Heart right ventricle (tissue), 16 donors: Measurements from ENCODE around the gene ALMS1. TPM values are rescaled to one million over a fixed set of nuclear protein-coding genes. Genes with fewer than 3 reads are reported as not detected.
"Not testable (repeated sequence)": the region's sequence is repeated elsewhere in the genome, so short reads cannot be mapped to it uniquely, and the experiment has no call there.

Experiments
- ATAC-seq, 8 donors: fragments of 200-7000 bp; cut with Tn5 transposase; one replicate each; pipeline ENCODE4 v1.9.1; 2020; ENCODE audit warnings: mild to moderate bottlenecking in 8 of 8, moderate library complexity in 8 of 8, moderate number of reproducible peaks in 1 of 8
- DNase-seq, 2 donors: peaks; one replicate each; pipeline ENCODE4 v3.0.0-alpha.2; 2020
- H3K27ac ChIP-seq, 10 donors: fragments of 200-600 bp; sonication (generic) in 2 of 10; one replicate each; pipeline versions ENCODE4 v1.5.0 to v1.8.0; 2020 to 2022; ENCODE audit warnings: mild to moderate bottlenecking in 3 of 10
- H3K27me3 ChIP-seq, 7 donors: fragments of 200-600 bp; one replicate each; pipeline ENCODE4 v1.8.0; 2021 to 2022; ENCODE audit warnings: mild to moderate bottlenecking in 2 of 7
- H3K36me3 ChIP-seq, 9 donors: fragments of 200-600 bp; sonication (generic) in 1 of 9; one replicate each; pipeline versions ENCODE4 v1.5.0 to v1.8.0; 2020 to 2022; ENCODE audit warnings: mild to moderate bottlenecking in 2 of 9
- H3K4me1 ChIP-seq, 9 donors: fragments of 200-600 bp; sonication (generic) in 1 of 9; one replicate each; pipeline versions ENCODE4 v1.5.0 to v1.8.0; 2020 to 2022; ENCODE audit warnings: mild to moderate bottlenecking in 4 of 9
- H3K4me3 ChIP-seq, 10 donors: fragments of 200-600 bp; sonication (generic) in 2 of 10; one replicate each; pipeline versions ENCODE4 v1.5.0 to v1.8.0; 2020 to 2022; ENCODE audit warnings: mild to moderate bottlenecking in 7 of 10, moderate library complexity in 2 of 10
- H3K9me3 ChIP-seq, 11 donors: fragments of 200-600 bp in 10 of 11; sonication (generic) in 2 of 11; one replicate each; pipeline versions ENCODE4 v1.5.0 to v1.8.0; 2013 to 2022; ENCODE audit warnings: mild to moderate bottlenecking in 2 of 11, control low read depth in 1 of 11, moderate library complexity in 1 of 11
- CTCF ChIP-seq, 9 donors: fragments of 200-600 bp; sonication (generic) in 2 of 9; IDR thresholded peaks; one replicate each; pipeline versions ENCODE4 v1.5.0 to v1.8.0; 2021 to 2022; ENCODE audit warnings: antibody characterized with exemption in 9 of 9, mild to moderate bottlenecking in 5 of 9, moderate library complexity in 1 of 9
- WGBS, 2 donors: extraction: QIAGEN DNeasy Blood & Tissue Kit; methylation state at CpG; one replicate each; pipeline ENCODE4 v1.1.7; 2013; ENCODE audit warnings: inconsistent platforms in 1 of 2; 5-methylcytosine and 5-hydroxymethylcytosine counted together
- intact Hi-C, 10 donors: fragments of 100-400 bp; cut with DNase I; formaldehyde crosslinking; loops; one replicate each; pipeline versions ENCODE4 v1.11.1 to v1.14.2; 2022
- polyA plus RNA-seq, 2 donors: library from polyadenylated mRNA; stranded (reverse); fragments of 200-250 nt; gene quantifications; one replicate each; pipeline ENCODE4 v1.2.3, GENCODE V29; 2013
- total RNA-seq, 10 donors: library from RNA; stranded (reverse); fragmentation: NEBNext Ultra II Directional in 3 of 10; extraction: Animal tissue kit (Norgen Biotek cat#: 25700) in 3 of 10; gene quantifications; one replicate each; pipeline versions ENCODE4 v1.2.1 to v1.2.4, GENCODE V29; 2021 to 2023
- donor health status: Arrhythmogenic right ventricular cardiomyopathy.
- donor health status: ischemic (EF 13 %, LVEDD 7.1; RV severe dilation, severe dysfunction).
- donor health status: healthy with polysubstance abuse.
- donor health status: DM: no; HTN: yes; CAD: no.
- donor health status: DM: no; HTN: no; CAD: no.
- donor health status: ischemic (EF 25% LVEDD 6.9; RV normal size, moderate dysfunction).
- donor health status: ischemic (EF 25% LVEDD 5.7; RV mildly dilated, moderate dysfunction).
- donor health status: healthy.
- donor health status: DM: yes; HTN: yes; CAD: no.
- donor health status: Ischemic cardiomyopathy.
- donor health status: ischemic (EF 35%, LVEDD 5.7; RV mildly dilated, moderate dysfunction).
- donor health status: nonischemic (EF 11% LVEDD 7.7; RV severe dilation, severe dysfunction).
- donor health status: DM: yes; HTN: yes; CAD: no.
- donor health status: PGD.
- donor health status: ischemic (EF 29% LVEDD 5.4; RV normal size, mild dysfunction).
- donor health status: nonischemic (EF 23%, LVEDD 6.1; RV moderate dilation, normal function).

The ALMS1 gene
- total and polyA plus RNA-seq, 12 donors, result 3.8 to 16.9 (median 9.7) TPM

- peak in 6 of 8 donors; percentile 40 to 71 (median 68) for ATAC-seq
- intact Hi-C loops, result no loop called here
- H3K9me3 ChIP-seq, result no peaks in the 10 kb centered on the region
- peaks cover 0 to 10% (median 0%) of the 10 kb centered on the region in 9 donors for H3K4me1 ChIP-seq
- no peak for DNase-seq
- H3K36me3 ChIP-seq, result peaks cover 0 to 10% (median 0%) of the 10 kb centered on the region in 9 donors
- no peak for TF ChIP-seq CTCF (IDR thresholded peaks at IDR 0.05)
- no peak overlapping the region for H3K27ac ChIP-seq
- H3K4me3 ChIP-seq, result no peak overlapping the region
- H3K27me3 ChIP-seq, result no peaks in the 10 kb centered on the region
These were observed 229.4 kb downstream of the ALMS1 start for GRCh38 chr2:73614997-73615396.

- intact Hi-C loops, H3K9me3 ChIP-seq, H3K27me3 ChIP-seq, H3K4me3 ChIP-seq, DNase-seq, H3K36me3 ChIP-seq, H3K4me1 ChIP-seq, H3K27ac ChIP-seq, ATAC-seq: not testable (repeated sequence)
- 74 to 81% methylated on average over 3 of the region's 3 CpGs for WGBS, 2 donors
- TF ChIP-seq CTCF (IDR thresholded peaks at IDR 0.05), result peak in 5 of 9 donors; percentile 5 to 30 (median 12)
These were observed 234.3 kb downstream of the ALMS1 start for GRCh38 chr2:73619925-73620324.

GRCh38 chr2:73624036-73624435 lies 238.4 kb downstream of the ALMS1 start:
- intact Hi-C loops, ATAC-seq, H3K27ac ChIP-seq, H3K27me3 ChIP-seq, H3K4me3 ChIP-seq, DNase-seq, H3K4me1 ChIP-seq, H3K36me3 ChIP-seq: not testable (repeated sequence)
- H3K9me3 ChIP-seq, result peaks cover 0 to 11% (median 0%) of the 10 kb centered on the region in 11 donors

- H3K4me1 ChIP-seq, DNase-seq, H3K27ac ChIP-seq, H3K27me3 ChIP-seq, H3K4me3 ChIP-seq, H3K36me3 ChIP-seq: not testable (repeated sequence)
- 60 to 100% methylated on average over 1 to 9 of the region's 9 CpGs for WGBS, 2 donors
- H3K9me3 ChIP-seq, result peaks cover 0 to 11% (median 0%) of the 10 kb centered on the region in 11 donors
- intact Hi-C loops, result loop anchor here in 1 of 10 donors (5.0 kb wide), 1 partner anchor 58 kb away; no protein-coding TSS in a partner anchor
- ATAC-seq, result peak in 2 of 8 donors; percentile 23 to 49
These were observed 239.0 kb downstream of the ALMS1 start for GRCh38 chr2:73624625-73625024.

- intact Hi-C loops, result loop anchor here in 1 of 10 donors (5.0 kb wide), 1 partner anchor 56 kb away; no protein-coding TSS in a partner anchor
- not testable (repeated sequence) for H3K27me3 ChIP-seq, H3K27ac ChIP-seq, DNase-seq, H3K4me3 ChIP-seq, H3K4me1 ChIP-seq, H3K36me3 ChIP-seq
- peaks cover 0 to 11% (median 0%) of the 10 kb centered on the region in 11 donors for H3K9me3 ChIP-seq
- ATAC-seq, result peak in 2 of 8 donors; percentile 8 to 11
- WGBS, 2 donors, result 36 to 41% methylated on average over 3 to 4 of the region's 5 CpGs
These were observed 240.6 kb downstream of the ALMS1 start for GRCh38 chr2:73626237-73626636.

- ATAC-seq, H3K4me1 ChIP-seq, H3K27me3 ChIP-seq, H3K36me3 ChIP-seq, H3K4me3 ChIP-seq, DNase-seq, H3K27ac ChIP-seq: not testable (repeated sequence)
- H3K9me3 ChIP-seq, result peaks cover 0 to 11% (median 0%) of the 10 kb centered on the region in 11 donors
- WGBS, 2 donors, result 85 to 90% methylated on average over 2 of the region's 2 CpGs
- intact Hi-C loops, result loop anchor here in 1 of 10 donors (5.0 kb wide), 1 partner anchor 54 kb away; no protein-coding TSS in a partner anchor
These were observed 242.9 kb downstream of the ALMS1 start for GRCh38 chr2:73628493-73628892.
